ENCODE measurements around the gene MRFAP1L1.
"Not testable (repeated sequence)": the region's sequence is repeated elsewhere in the genome, so short reads cannot be mapped to it uniquely, and the experiment has no call there.

MRFAP1L1 gene

DNA sequence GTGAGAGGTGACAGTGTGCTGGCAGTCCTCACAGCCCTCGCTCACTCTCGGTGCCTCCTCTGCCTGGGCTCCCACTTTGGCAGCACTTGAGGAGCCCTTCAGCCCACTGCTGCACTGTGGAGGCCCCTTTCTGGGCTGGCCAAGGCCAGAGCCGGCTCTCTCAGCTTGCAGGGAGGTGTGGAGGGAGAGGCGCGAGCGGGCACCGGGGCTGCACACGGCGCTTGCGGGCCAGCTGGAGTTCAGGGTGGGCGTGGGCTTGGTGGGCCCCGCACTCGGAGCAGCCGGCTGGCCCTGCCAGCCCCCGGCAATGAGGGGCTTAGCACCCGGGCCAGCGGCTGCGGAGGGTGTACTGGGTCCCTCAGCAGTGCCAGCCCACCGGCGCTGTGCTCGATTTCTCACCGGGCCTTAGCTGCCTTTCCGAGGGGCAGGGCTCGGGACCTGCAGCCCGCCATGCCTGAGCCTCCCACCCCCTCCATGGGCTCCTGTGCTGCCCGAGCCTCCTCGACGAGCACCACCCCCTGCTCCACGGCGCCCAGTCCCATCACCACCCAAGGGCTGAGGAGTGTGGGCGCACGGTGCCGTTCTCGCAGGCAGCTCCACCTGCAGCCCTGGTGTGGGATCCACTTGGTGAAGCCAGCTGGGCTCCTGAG lies 37.0 kb downstream of the MRFAP1L1 start:
- 96 to 99% methylated on average over 12 to 27 of the region's 34 CpGs for WGBS, 2 experiments (ENCODE audit: insufficient coverage in 2 of 2)
- not testable (repeated sequence) for H3K4me1 ChIP-seq (ENCODE audit: control insufficient read depth, insufficient read depth, low read length, poor library complexity, severe bottlenecking); H3K9me3 ChIP-seq (ENCODE audit: control insufficient read depth, low read length); H3K27ac ChIP-seq (ENCODE audit: low read depth, low read length, severe bottlenecking); H3K4me3 ChIP-seq (ENCODE audit: extremely low read depth, insufficient read depth, low read length, poor library complexity, severe bottlenecking)
- peaks cover 21% of the 10 kb centered on the region for H3K36me3 ChIP-seq (ENCODE audit: control insufficient read depth, insufficient read depth, low read length)

DNA sequence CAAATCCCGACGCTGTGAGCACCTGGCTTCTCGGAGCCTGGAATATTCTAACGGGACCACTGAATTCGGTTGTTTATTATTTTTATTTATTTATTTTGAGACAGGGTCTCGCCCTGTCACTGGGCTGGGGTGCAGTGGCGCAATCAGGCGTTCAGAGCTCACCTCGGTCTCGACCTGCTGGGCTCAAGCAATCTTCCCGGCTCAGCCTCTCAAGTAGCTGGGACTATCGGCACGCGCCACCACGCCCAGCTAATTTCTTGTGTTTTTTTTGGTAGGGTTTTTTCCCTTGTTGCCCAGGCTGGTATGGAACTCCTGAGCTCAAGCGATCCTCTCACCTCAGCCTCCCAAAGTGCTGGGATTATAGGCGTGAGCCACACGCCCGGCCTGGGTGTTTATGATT lies 37.5 kb downstream of the MRFAP1L1 start:
- Histone ChIP-seq H3K4me1 (ENCODE audit: control insufficient read depth, insufficient read depth, low read length, poor library complexity, severe bottlenecking) (peaks cover 4% of the 10 kb centered on the region), H3K4me3 (ENCODE audit: extremely low read depth, insufficient read depth, low read length, poor library complexity, severe bottlenecking) (no peak overlapping the region), H3K27ac (ENCODE audit: low read depth, low read length, severe bottlenecking) (no peak overlapping the region), H3K9me3 (ENCODE audit: control insufficient read depth, low read length) (no peaks in the 10 kb centered on the region), H3K36me3 (ENCODE audit: control insufficient read depth, insufficient read depth, low read length) (peaks cover 16% of the 10 kb centered on the region)
- 91 to 93% methylated on average over 8 to 13 of the region's 19 CpGs for WGBS, 2 experiments (ENCODE audit: insufficient coverage in 2 of 2)

DNA sequence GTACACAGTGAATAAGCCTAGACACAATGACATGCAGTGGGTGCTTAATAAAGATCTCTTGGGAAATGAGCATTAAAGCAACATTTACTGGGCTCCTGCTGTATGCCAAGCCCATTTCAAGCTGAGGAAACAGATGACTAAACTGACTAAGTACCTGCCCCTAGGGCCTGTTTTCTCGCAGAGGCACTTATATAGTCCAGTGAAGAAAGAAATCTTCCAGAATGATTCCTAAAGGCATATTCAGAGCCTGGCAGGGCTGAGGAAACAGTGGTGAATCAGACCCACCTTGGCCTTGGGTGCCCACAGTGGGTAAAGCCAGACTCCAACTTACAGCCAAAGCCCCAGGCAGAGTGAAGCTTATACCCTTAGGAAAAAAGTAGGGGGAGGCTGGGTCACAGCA lies 38.0 kb downstream of the MRFAP1L1 start:
- H3K4me1 ChIP-seq (ENCODE audit: control insufficient read depth, insufficient read depth, low read length, poor library complexity, severe bottlenecking): peaks cover 4% of the 10 kb centered on the region
- peaks cover 14% of the 10 kb centered on the region for H3K36me3 ChIP-seq (ENCODE audit: control insufficient read depth, insufficient read depth, low read length)
- H3K9me3 ChIP-seq (ENCODE audit: control insufficient read depth, low read length): no peaks in the 10 kb centered on the region
- WGBS, 2 experiments (ENCODE audit: insufficient coverage in 2 of 2): 100% methylated on average over 1 of the region's 1 CpG
- no peak overlapping the region for H3K27ac ChIP-seq (ENCODE audit: low read depth, low read length, severe bottlenecking)
- H3K4me3 ChIP-seq (ENCODE audit: extremely low read depth, insufficient read depth, low read length, poor library complexity, severe bottlenecking): no peak overlapping the region

DNA sequence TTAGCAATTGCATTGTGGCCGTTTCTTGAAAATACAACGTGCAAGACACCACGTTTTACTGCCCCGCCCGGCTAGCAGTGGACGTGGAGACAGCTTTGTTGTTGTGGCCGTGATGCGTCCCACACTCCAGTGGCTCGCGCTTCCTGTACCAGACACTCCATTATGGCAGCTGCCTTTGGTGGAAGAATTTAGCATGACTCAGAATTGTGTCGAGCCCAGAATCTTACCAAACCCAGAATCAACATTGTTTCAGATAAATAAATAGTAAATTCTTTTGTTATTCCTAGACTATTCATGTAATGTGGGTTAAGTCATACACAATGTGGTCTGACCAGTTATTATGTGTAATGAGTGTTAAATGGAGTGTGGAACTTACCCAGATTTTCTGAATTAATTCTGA lies 41.3 kb downstream of the MRFAP1L1 start:
- Histone ChIP-seq H3K4me3 (ENCODE audit: extremely low read depth, insufficient read depth, low read length, poor library complexity, severe bottlenecking) (no peak overlapping the region), H3K36me3 (ENCODE audit: control insufficient read depth, insufficient read depth, low read length) (no peaks in the 10 kb centered on the region), H3K9me3 (ENCODE audit: control insufficient read depth, low read length) (no peaks in the 10 kb centered on the region), H3K4me1 (ENCODE audit: control insufficient read depth, insufficient read depth, low read length, poor library complexity, severe bottlenecking) (no peaks in the 10 kb centered on the region), H3K27ac (ENCODE audit: low read depth, low read length, severe bottlenecking) (no peak overlapping the region)
- 93% methylated on average over 6 to 10 of the region's 11 CpGs for WGBS, 2 experiments (ENCODE audit: insufficient coverage in 2 of 2)

DNA sequence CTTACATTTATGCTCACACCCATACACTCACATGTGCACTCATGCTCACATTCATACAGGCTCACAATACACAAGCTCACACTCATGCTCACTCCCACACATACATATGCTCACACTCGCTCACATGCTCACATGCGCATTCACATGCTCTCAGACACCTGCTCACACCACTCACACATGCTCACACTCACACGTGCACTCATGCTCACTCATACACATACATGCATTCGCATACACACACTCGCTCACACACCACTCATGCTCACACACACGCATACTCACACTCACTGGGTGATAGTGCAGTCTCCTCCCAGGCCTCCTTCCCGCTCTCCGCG lies 44.4 kb downstream of the MRFAP1L1 start:
- no peaks in the 10 kb centered on the region for H3K9me3 ChIP-seq (ENCODE audit: control insufficient read depth, low read length)
- whole genome bisulfite sequencing, 2 experiments (ENCODE audit: insufficient coverage in 2 of 2): 93 to 95% methylated on average over 7 to 9 of the region's 9 CpGs

DNA sequence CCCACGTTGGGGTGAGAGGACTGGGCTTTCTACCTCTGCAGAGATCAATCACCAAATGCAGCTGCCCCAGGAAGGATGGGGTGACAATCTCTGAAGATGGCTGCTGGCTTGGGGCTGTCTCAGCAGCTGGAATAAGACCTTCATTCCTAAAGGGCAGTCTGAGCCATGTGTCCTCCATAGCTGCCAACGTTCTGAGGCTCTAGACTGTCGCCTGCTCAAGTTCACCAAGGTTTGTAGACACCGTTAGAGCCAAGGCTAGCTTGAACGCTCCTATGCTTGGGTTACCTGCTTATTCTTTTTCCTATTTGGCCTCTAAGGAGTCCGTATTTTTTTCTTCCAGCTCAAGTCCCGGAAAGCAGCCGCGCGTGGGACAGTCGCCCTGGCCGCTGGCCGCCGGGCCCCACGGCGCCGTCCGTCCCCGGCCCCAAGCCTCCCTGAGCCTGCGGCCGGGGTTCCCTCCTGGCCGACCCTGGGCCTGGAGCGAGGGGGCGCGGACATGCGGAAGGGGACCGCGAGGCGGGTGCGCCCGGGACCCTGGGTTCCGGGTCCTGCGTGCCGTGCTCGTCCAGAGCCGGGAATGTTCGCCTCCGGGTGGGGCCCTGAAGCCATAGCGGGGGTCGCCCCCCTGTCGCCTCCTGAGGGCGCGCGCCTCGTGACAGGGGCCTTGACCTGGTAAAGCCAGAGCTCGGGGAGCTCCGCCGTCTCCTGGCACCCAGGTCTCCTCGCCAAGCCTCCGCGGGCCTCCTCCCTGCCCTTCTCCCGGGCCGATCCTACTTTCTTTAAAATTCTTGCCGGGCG lies 45.9 kb downstream of the MRFAP1L1 start:
- 56 to 62% methylated on average over 37 to 54 of the region's 55 CpGs for WGBS, 2 experiments (ENCODE audit: insufficient coverage in 2 of 2)
- Histone ChIP-seq H3K27ac (ENCODE audit: low read depth, low read length, severe bottlenecking) (no peak overlapping the region), H3K36me3 (ENCODE audit: control insufficient read depth, insufficient read depth, low read length) (no peaks in the 10 kb centered on the region), H3K4me3 (ENCODE audit: extremely low read depth, insufficient read depth, low read length, poor library complexity, severe bottlenecking) (no peak overlapping the region), H3K4me1 (ENCODE audit: control insufficient read depth, insufficient read depth, low read length, poor library complexity, severe bottlenecking) (no peaks in the 10 kb centered on the region), H3K9me3 (ENCODE audit: control insufficient read depth, low read length) (no peaks in the 10 kb centered on the region)

More for the DNA sequence above, 44.4 kb downstream of the MRFAP1L1 start:
- Histone ChIP-seq H3K27ac (ENCODE audit: low read depth, low read length, severe bottlenecking) (no peak overlapping the region), H3K4me1 (ENCODE audit: control insufficient read depth, insufficient read depth, low read length, poor library complexity, severe bottlenecking) (no peaks in the 10 kb centered on the region), H3K4me3 (ENCODE audit: extremely low read depth, insufficient read depth, low read length, poor library complexity, severe bottlenecking) (no peak overlapping the region), H3K36me3 (ENCODE audit: control insufficient read depth, insufficient read depth, low read length) (no peaks in the 10 kb centered on the region)

DNA sequence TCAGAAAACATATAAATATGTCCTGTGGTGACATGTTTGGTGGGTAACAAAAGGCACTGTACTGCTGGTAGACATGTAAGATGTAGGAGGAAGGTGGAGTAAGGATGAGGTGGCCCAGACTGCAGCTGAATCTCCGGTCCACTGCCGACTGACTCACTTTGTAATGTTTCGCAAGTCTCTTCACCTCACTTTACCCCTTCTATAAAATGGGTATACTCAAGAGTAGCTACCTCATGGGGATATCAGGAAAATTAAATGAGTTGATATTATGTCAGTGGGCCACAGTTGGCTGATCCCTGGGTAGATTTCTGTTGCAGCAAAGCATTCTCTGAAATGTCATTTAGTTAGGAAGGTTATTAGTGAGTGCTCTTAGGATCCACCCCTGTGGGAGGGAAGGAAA lies 47.1 kb downstream of the MRFAP1L1 start:
- Histone ChIP-seq H3K4me3 (ENCODE audit: extremely low read depth, insufficient read depth, low read length, poor library complexity, severe bottlenecking) (no peak overlapping the region), H3K36me3 (ENCODE audit: control insufficient read depth, insufficient read depth, low read length) (no peaks in the 10 kb centered on the region), H3K4me1 (ENCODE audit: control insufficient read depth, insufficient read depth, low read length, poor library complexity, severe bottlenecking) (no peaks in the 10 kb centered on the region), H3K27ac (ENCODE audit: low read depth, low read length, severe bottlenecking) (no peak overlapping the region), H3K9me3 (ENCODE audit: control insufficient read depth, low read length) (no peaks in the 10 kb centered on the region)
- WGBS, 2 experiments (ENCODE audit: insufficient coverage in 2 of 2): no CpG with 5 or more reads among the region's 3 CpGs

DNA sequence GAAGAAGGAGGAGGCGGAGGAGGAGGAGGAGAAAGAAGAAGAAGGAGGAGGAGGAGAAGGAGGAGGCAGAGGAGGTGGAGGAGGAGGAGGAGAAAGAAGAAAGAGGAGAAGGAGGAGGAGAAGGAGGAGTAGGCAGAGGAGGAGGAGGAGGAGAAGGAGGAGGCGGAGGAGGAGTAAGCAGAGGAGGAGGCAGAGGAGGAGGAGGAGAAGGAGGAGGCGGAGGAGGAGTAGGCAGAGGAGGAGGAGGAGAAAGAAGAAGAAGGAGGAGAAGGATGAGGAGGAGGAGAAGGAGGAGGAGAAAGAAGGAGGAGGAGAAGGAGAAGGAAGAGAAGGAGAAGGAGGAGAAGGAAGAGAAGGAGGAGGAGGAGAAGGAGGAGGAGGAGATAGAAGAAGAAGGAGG lies 49.2 kb downstream of the MRFAP1L1 start:
- Histone ChIP-seq H3K27ac (ENCODE audit: low read depth, low read length, severe bottlenecking) (no peak overlapping the region), H3K4me1 (ENCODE audit: control insufficient read depth, insufficient read depth, low read length, poor library complexity, severe bottlenecking) (no peaks in the 10 kb centered on the region), H3K9me3 (ENCODE audit: control insufficient read depth, low read length) (no peaks in the 10 kb centered on the region), H3K4me3 (ENCODE audit: extremely low read depth, insufficient read depth, low read length, poor library complexity, severe bottlenecking) (no peak overlapping the region), H3K36me3 (ENCODE audit: control insufficient read depth, insufficient read depth, low read length) (no peaks in the 10 kb centered on the region)
- 86 to 88% methylated on average over 2 to 3 of the region's 3 CpGs for WGBS, 2 experiments (ENCODE audit: insufficient coverage in 2 of 2)

DNA sequence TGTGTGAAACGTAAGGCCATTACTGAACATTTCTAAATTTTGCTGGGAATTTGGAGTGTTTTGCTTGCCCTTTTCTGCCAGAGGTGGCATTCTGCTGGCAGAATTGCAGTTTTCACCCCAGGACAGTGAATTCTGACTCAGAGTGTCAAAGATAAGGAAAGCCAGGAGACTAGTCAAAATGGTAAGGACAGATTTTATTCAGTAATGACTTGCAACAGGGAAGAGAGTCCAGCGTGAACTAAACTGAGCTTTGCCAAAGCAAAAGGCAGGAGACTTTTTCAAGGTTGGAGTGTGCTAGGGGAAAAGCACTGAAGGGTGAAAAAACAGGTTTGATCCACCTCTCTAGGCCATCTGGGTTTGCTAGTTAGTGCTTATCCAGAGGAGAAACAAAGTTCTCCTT lies 49.8 kb downstream of the MRFAP1L1 start:
- no peak overlapping the region for H3K4me3 ChIP-seq (ENCODE audit: extremely low read depth, insufficient read depth, low read length, poor library complexity, severe bottlenecking)
- H3K4me1 ChIP-seq (ENCODE audit: control insufficient read depth, insufficient read depth, low read length, poor library complexity, severe bottlenecking): no peaks in the 10 kb centered on the region
- 94 to 100% methylated on average over 2 of the region's 2 CpGs for WGBS, 2 experiments (ENCODE audit: insufficient coverage in 2 of 2)
- no peaks in the 10 kb centered on the region for H3K9me3 ChIP-seq (ENCODE audit: control insufficient read depth, low read length)
- H3K27ac ChIP-seq (ENCODE audit: low read depth, low read length, severe bottlenecking): no peak overlapping the region
- no peaks in the 10 kb centered on the region for H3K36me3 ChIP-seq (ENCODE audit: control insufficient read depth, insufficient read depth, low read length)

DNA sequence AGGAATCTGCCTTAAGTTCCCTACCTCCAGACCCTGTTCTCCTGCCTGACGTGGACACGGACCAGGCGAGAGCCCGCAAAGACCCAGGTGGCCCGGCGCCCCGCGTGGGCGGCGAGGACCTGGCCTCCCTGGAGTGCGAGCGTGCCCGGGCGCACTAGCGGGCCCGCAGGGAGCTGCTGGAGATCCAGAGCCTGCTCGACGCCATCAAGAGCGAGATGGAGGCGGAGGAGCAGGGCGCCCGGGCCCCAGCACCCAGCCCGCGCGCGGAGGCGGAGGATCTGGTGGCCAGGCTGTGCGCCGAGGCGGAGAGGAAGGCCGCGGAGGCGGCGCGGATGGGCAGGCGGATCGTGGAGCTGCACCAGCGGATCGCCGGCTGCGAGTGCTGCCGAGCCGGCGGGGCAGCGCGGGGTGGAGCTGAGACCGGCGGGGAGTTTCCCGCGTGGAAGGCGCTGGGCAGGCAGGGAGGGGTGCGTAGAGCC lies 51.0 kb downstream of the MRFAP1L1 start:
- Histone ChIP-seq H3K9me3 (ENCODE audit: control insufficient read depth, low read length) (no peaks in the 10 kb centered on the region), H3K27ac (ENCODE audit: low read depth, low read length, severe bottlenecking) (no peak overlapping the region), H3K36me3 (ENCODE audit: control insufficient read depth, insufficient read depth, low read length) (no peaks in the 10 kb centered on the region), H3K4me1 (ENCODE audit: control insufficient read depth, insufficient read depth, low read length, poor library complexity, severe bottlenecking) (no peaks in the 10 kb centered on the region), H3K4me3 (ENCODE audit: extremely low read depth, insufficient read depth, low read length, poor library complexity, severe bottlenecking) (no peak overlapping the region)
- WGBS, 2 experiments (ENCODE audit: insufficient coverage in 2 of 2): 43 to 59% methylated on average over 28 to 44 of the region's 52 CpGs

DNA sequence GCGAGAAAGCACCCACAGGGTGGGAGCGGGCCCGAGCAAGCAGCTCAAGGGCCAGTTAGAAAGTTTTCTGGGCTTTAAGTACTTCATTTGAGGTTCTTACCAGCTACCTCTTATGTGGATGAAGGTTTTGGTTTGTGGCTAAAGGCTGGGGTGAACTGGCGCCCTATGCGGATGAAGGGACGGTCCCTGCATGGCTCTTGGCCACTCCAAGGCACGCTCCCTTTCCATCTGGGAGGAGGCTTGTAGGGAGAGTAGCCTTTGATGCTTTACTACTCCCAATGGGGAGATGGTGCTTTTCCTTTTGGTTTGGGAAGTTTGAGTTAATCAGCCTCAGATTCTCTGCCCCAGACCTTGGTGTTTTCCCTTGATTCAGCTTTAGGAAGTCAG lies 51.5 kb downstream of the MRFAP1L1 start:
- Histone ChIP-seq H3K4me1 (ENCODE audit: control insufficient read depth, insufficient read depth, low read length, poor library complexity, severe bottlenecking) (no peaks in the 10 kb centered on the region), H3K4me3 (ENCODE audit: extremely low read depth, insufficient read depth, low read length, poor library complexity, severe bottlenecking) (no peak overlapping the region), H3K27ac (ENCODE audit: low read depth, low read length, severe bottlenecking) (no peak overlapping the region), H3K9me3 (ENCODE audit: control insufficient read depth, low read length) (no peaks in the 10 kb centered on the region), H3K36me3 (ENCODE audit: control insufficient read depth, insufficient read depth, low read length) (no peaks in the 10 kb centered on the region)
- WGBS, 2 experiments (ENCODE audit: insufficient coverage in 2 of 2): 95 to 99% methylated on average over 4 to 5 of the region's 7 CpGs
